Heart left ventricle (tissue), 13 donors: ENCODE measurements around the gene TAF10.

Experiments used
- POLR2A ChIP-seq, 2 donors: fragments of 450-650 bp; IDR thresholded peaks; one replicate each; pipeline ENCODE4 v1.6.1; 2017; ENCODE audit warnings: antibody characterized with exemption in 2 of 2, mild to moderate bottlenecking in 2 of 2, moderate library complexity in 2 of 2
- TF ChIP-seq, protein P1 (sequence below), 12 donors: fragments of 200-600 bp; sonication (generic) in 4 of 12; IDR thresholded peaks; one replicate each; pipeline versions ENCODE4 v1.5.0 to v1.8.0; 2018 to 2022; ENCODE audit warnings: antibody characterized with exemption in 12 of 12, mild to moderate bottlenecking in 5 of 12
- donor health status: ischemic (EF 13 %, LVEDD 7.1; RV severe dilation, severe dysfunction).
- donor health status: DM: no; HTN: yes; CAD: no.
- donor health status: DM: no; HTN: no; CAD: no.
- donor health status: ischemic (EF 25% LVEDD 6.9; RV normal size, moderate dysfunction).
- donor health status: ischemic (EF 25% LVEDD 5.7; RV mildly dilated, moderate dysfunction).
- donor health status: ischemic (EF 35%, LVEDD 5.7; RV mildly dilated, moderate dysfunction).
- donor health status: nonischemic (EF 11% LVEDD 7.7; RV severe dilation, severe dysfunction).
- donor health status: DM: yes; HTN: yes; CAD: no.
- donor health status: PGD.
- donor health status: ischemic (EF 29% LVEDD 5.4; RV normal size, mild dysfunction).
- donor health status: nonischemic (EF 23%, LVEDD 6.1; RV moderate dilation, normal function).

DNA sequence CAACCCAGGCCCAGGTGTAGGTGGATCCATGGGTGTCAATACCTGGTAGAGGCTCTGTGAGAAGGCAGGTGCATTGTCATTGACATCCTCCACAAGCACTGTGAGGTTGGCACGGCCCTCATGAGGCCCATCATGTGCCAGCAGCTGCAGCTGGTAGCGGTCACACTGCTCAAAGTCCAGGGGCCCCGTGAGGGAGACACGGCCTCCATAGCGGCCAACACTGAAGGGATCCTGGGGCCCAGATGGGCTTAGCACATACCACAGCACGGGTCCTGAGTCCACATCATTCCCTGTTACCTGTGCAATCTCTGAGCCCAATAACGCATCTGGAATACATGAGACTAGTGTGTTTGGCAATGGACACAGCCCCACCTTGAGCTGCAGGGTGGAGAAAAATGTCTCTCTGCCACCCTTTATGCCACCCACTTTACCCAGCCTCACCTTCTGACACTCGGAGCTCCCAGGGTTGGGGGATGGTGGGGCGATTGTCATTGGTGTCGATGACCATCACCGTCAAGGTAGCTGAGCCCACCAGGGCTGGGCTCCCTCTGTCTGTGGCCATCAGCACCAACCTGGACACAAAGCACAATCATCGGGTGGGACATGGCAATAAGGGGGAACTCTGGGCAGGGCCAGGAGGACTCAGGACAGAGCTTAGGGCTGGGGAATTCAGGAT lies 13.3 kb upstream of the TAF10 start:
- TF ChIP-seq, protein P1, sequence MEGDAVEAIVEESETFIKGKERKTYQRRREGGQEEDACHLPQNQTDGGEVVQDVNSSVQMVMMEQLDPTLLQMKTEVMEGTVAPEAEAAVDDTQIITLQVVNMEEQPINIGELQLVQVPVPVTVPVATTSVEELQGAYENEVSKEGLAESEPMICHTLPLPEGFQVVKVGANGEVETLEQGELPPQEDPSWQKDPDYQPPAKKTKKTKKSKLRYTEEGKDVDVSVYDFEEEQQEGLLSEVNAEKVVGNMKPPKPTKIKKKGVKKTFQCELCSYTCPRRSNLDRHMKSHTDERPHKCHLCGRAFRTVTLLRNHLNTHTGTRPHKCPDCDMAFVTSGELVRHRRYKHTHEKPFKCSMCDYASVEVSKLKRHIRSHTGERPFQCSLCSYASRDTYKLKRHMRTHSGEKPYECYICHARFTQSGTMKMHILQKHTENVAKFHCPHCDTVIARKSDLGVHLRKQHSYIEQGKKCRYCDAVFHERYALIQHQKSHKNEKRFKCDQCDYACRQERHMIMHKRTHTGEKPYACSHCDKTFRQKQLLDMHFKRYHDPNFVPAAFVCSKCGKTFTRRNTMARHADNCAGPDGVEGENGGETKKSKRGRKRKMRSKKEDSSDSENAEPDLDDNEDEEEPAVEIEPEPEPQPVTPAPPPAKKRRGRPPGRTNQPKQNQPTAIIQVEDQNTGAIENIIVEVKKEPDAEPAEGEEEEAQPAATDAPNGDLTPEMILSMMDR (IDR thresholded peaks at IDR 0.05) = no peak
- no peak for TF ChIP-seq POLR2A (IDR thresholded peaks at IDR 0.05)
